Inferior parietal cortex (tissue), 1 donor: Measurements from ENCODE around the gene KLRC4.
"Not testable (repeated sequence)": the region's sequence is repeated elsewhere in the genome, so short reads cannot be mapped to it uniquely, and the experiment has no call there.

Source experiments
- DNase-seq: peaks from one replicate; pipeline ENCODE4 v3.0.0-alpha.2; 2016; ENCODE audit errors: extremely low spot score

Gene KLRC4

GRCh38 chr12:10368206-10369171 lies 41.1 kb downstream of the KLRC4 start:
- DNase-seq, result no peak

GRCh38 chr12:10367714-10368113 lies 41.8 kb downstream of the KLRC4 start:
- not testable (repeated sequence) for DNase-seq

GRCh38 chr12:10366875-10367274 lies 42.7 kb downstream of the KLRC4 start:
- DNase-seq, result peak; percentile 28

GRCh38 chr12:10365696-10366405 lies 43.7 kb downstream of the KLRC4 start:
- DNase-seq, result peak; percentile 68

GRCh38 chr12:10364815-10365622 lies 44.5 kb downstream of the KLRC4 start:
- DNase-seq, result peak; percentile 89

- peak; percentile 78 for DNase-seq
These were observed 45.4 kb downstream of the KLRC4 start for GRCh38 chr12:10363914-10364814.

GRCh38 chr12:10363658-10363913 lies 46.0 kb downstream of the KLRC4 start:
- peak; percentile 38 for DNase-seq

- no peak for DNase-seq
These were observed 46.5 kb downstream of the KLRC4 start for GRCh38 chr12:10362828-10363657.

- DNase-seq, result no peak
These were observed 47.2 kb downstream of the KLRC4 start for GRCh38 chr12:10362325-10362724.

- DNase-seq, result no peak
These were observed 47.9 kb downstream of the KLRC4 start for GRCh38 chr12:10361622-10362021.

- DNase-seq, result no peak
These were observed 48.5 kb downstream of the KLRC4 start for GRCh38 chr12:10361084-10361483.

- no peak for DNase-seq
These were observed 50.6 kb downstream of the KLRC4 start for GRCh38 chr12:10358969-10359368.

- DNase-seq, result no peak
These were observed 51.4 kb downstream of the KLRC4 start for GRCh38 chr12:10358131-10358530.
